ENCODE measurements around the gene RBMS1. TPM values are rescaled to one million over a fixed set of nuclear protein-coding genes. Genes with fewer than 3 reads are reported as not detected.

The RBMS1 gene
- total and polyA plus RNA-seq, 2 experiments from 2014 or later: 55.5 to 94.8 TPM

- Histone ChIP-seq H3K27ac (ENCODE audit: low read depth) (no peak overlapping the region), H4K20me1 (replicated peaks; ENCODE audit: insufficient read depth) (peaks cover 4% of the 10 kb centered on the region), H3K4me1 (ENCODE audit: insufficient read depth) (peaks cover 5% of the 10 kb centered on the region; the same call in 1 of the 2 replicates), H3K79me2 (replicated peaks; ENCODE audit: insufficient read depth) (peaks cover 56% of the 10 kb centered on the region), H3K4me3 (no peak overlapping the region), H2AFZ (no peak overlapping the region), H3K9me2 (ENCODE audit: insufficient read depth) (no peaks in the 10 kb centered on the region), H3F3A (replicated peaks; ENCODE audit: low read depth) (no peaks in the 10 kb centered on the region), H3K27me3 (ENCODE audit: insufficient read depth) (no peaks in the 10 kb centered on the region), H3K4me2 (no peak overlapping the region), H3K36me3 (ENCODE audit: insufficient read depth) (no peaks in the 10 kb centered on the region)
- Mint-ChIP-seq H3K9me3 (no peaks in the 10 kb centered on the region), H3K4me3 (no peak overlapping the region), H3K4me1 (peaks cover 31% of the 10 kb centered on the region), H3K27ac (no peak overlapping the region), H3K36me3 (ENCODE audit: low read depth) (no peaks in the 10 kb centered on the region), H3K27me3 (ENCODE audit: insufficient read depth, low read depth, poor library complexity) (no peaks in the 10 kb centered on the region)
- ATAC-seq (no peak), DNase-seq (ENCODE audit: low spot score) (no peak)
- TF ChIP-seq ETS1 (IDR thresholded peaks at IDR 0.05) (no peak), ZNF331 (CRISPR knock-in tag; IDR thresholded peaks at IDR 0.05; ENCODE audit: low read depth) (no peak), STAT1 (IDR thresholded peaks at IDR 0.05; ENCODE audit: unreplicated experiment) (no peak), CTCF (conservative IDR thresholded peaks at IDR 0.05; ENCODE audit: low read depth in 2 of 2) (no peak)
These were observed 157.5 kb downstream of the RBMS1 start for GRCh38 chr2:160336105-160336504.

GRCh38 chr2:160335441-160335840, 158.2 kb downstream of the RBMS1 start:
- H3K36me3 Mint-ChIP-seq (ENCODE audit: low read depth): no peaks in the 10 kb centered on the region
- Histone ChIP-seq H3K4me2 (no peak overlapping the region), H3K27me3 (ENCODE audit: insufficient read depth) (no peaks in the 10 kb centered on the region), H4K20me1 (replicated peaks; ENCODE audit: insufficient read depth) (peaks cover 4% of the 10 kb centered on the region), H3K4me3 (no peak overlapping the region), H3K27ac (ENCODE audit: low read depth) (no peak overlapping the region), H3K9me2 (ENCODE audit: insufficient read depth) (no peaks in the 10 kb centered on the region), H2AFZ (no peak overlapping the region), H3K36me3 (ENCODE audit: insufficient read depth) (no peaks in the 10 kb centered on the region), H3K4me1 (ENCODE audit: insufficient read depth) (peaks cover 5% of the 10 kb centered on the region; the same call in 1 of the 2 replicates), H3K79me2 (replicated peaks; ENCODE audit: insufficient read depth) (peaks cover 53% of the 10 kb centered on the region), H3F3A (replicated peaks; ENCODE audit: low read depth) (no peaks in the 10 kb centered on the region)
- no peak for DNase-seq (ENCODE audit: low spot score)
- peaks cover 31% of the 10 kb centered on the region for H3K4me1 Mint-ChIP-seq
- H3K9me3 Mint-ChIP-seq: no peaks in the 10 kb centered on the region
- TF ChIP-seq CREB1 (CRISPR knock-in tag; IDR thresholded peaks at IDR 0.05; ENCODE audit: low read depth) (no peak), EZH2 (IDR thresholded peaks at IDR 0.05; ENCODE audit: low read depth, unreplicated experiment) (no peak)
- no peaks in the 10 kb centered on the region for H3K27me3 Mint-ChIP-seq (ENCODE audit: insufficient read depth, low read depth, poor library complexity)
- ATAC-seq: no peak
- no peak overlapping the region for H3K4me3 Mint-ChIP-seq
- no peak overlapping the region for H3K27ac Mint-ChIP-seq

- H4K20me1 ChIP-seq (replicated peaks; ENCODE audit: insufficient read depth): peaks cover 4% of the 10 kb centered on the region; the same call in 1 of the 2 replicates
- Mint-ChIP-seq H3K4me3 (no peak overlapping the region), H3K27me3 (ENCODE audit: insufficient read depth, low read depth, poor library complexity) (no peaks in the 10 kb centered on the region), H3K27ac (no peak overlapping the region), H3K4me1 (peaks cover 30% of the 10 kb centered on the region), H3K9me3 (no peaks in the 10 kb centered on the region), H3K36me3 (ENCODE audit: low read depth) (no peaks in the 10 kb centered on the region)
- no peaks in the 10 kb centered on the region for H3K27me3 ChIP-seq (ENCODE audit: insufficient read depth)
- ATAC-seq: no peak
- no peak overlapping the region for H2AFZ ChIP-seq
- peaks cover 48% of the 10 kb centered on the region for H3K79me2 ChIP-seq (replicated peaks; ENCODE audit: insufficient read depth)
- H3K4me2 ChIP-seq: no peak overlapping the region
- H3K27ac ChIP-seq (ENCODE audit: low read depth): no peak overlapping the region
- H3K4me3 ChIP-seq: no peak overlapping the region
- H3F3A ChIP-seq (replicated peaks; ENCODE audit: low read depth): no peaks in the 10 kb centered on the region
- no peak for DNase-seq (ENCODE audit: low spot score)
- no peaks in the 10 kb centered on the region for H3K36me3 ChIP-seq (ENCODE audit: insufficient read depth)
- H3K4me1 ChIP-seq (ENCODE audit: insufficient read depth): peaks cover 5% of the 10 kb centered on the region; the same call in 1 of the 2 replicates
- no peaks in the 10 kb centered on the region for H3K9me2 ChIP-seq (ENCODE audit: insufficient read depth)
- TF ChIP-seq EZH2 (IDR thresholded peaks at IDR 0.05; ENCODE audit: low read depth, unreplicated experiment): no peak
- no peak for TF ChIP-seq ETS1 (IDR thresholded peaks at IDR 0.05)
- TF ChIP-seq ZNF114 (CRISPR knock-in tag; IDR thresholded peaks at IDR 0.05): no peak
- no peak for TF ChIP-seq REST (IDR thresholded peaks at IDR 0.05; ENCODE audit: unreplicated experiment)
- no peak for TF ChIP-seq CREB1 (CRISPR knock-in tag; IDR thresholded peaks at IDR 0.05; ENCODE audit: low read depth)
- no peak for TF ChIP-seq JUNB (IDR thresholded peaks at IDR 0.05; ENCODE audit: unreplicated experiment)
- no peak for TF ChIP-seq NANOG (IDR thresholded peaks at IDR 0.05; ENCODE audit: borderline replicate concordance)
- no peak for TF ChIP-seq ZNF331 (CRISPR knock-in tag; IDR thresholded peaks at IDR 0.05; ENCODE audit: low read depth)
- no peak for TF ChIP-seq STAT1 (IDR thresholded peaks at IDR 0.05; ENCODE audit: unreplicated experiment)
These were observed 159.4 kb downstream of the RBMS1 start for GRCh38 chr2:160334028-160334741.

Data from GM23338 (cell line).